HG02642 (cell line): ENCODE results near the gene GRAP2.
"Not testable (repeated sequence)": the region's sequence is repeated elsewhere in the genome, so short reads cannot be mapped to it uniquely, and the experiment has no call there.

Experiments
- ATAC-seq: cut with Tn5 transposase; IDR thresholded peaks from one replicate; pipeline ENCODE4 v1.9.1; 2021; ENCODE audit warnings: mild to moderate bottlenecking; ENCODE audit not compliant: unreplicated experiment, poor library complexity

The GRAP2 gene

DNA sequence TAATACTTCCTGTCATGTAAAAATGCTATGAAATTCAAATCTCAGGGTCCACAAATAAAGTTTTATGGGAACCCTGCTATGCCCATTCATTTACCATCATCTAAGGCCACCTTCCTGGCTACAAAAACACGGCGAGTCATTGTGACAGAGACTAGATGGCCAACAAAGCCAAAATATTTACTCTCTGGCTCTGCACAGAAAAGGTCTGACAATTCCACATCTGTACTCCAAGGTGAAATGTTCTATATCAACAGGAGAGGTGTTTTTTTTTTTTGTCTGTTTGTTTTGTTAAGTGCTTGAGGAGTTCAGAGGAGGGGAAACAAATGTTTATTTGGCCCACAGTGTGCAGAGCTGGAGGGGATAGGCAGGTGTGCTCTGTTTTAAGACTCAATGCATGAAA is 40.7 kb downstream of the GRAP2 start:
- ATAC-seq = no peak

- ATAC-seq = no peak
These were observed 41.8 kb downstream of the GRAP2 start for GRCh38 chr22:39942439-39943230.

GRCh38 chr22:39943337-39943736 is 42.5 kb downstream of the GRAP2 start:
- no peak for ATAC-seq

DNA sequence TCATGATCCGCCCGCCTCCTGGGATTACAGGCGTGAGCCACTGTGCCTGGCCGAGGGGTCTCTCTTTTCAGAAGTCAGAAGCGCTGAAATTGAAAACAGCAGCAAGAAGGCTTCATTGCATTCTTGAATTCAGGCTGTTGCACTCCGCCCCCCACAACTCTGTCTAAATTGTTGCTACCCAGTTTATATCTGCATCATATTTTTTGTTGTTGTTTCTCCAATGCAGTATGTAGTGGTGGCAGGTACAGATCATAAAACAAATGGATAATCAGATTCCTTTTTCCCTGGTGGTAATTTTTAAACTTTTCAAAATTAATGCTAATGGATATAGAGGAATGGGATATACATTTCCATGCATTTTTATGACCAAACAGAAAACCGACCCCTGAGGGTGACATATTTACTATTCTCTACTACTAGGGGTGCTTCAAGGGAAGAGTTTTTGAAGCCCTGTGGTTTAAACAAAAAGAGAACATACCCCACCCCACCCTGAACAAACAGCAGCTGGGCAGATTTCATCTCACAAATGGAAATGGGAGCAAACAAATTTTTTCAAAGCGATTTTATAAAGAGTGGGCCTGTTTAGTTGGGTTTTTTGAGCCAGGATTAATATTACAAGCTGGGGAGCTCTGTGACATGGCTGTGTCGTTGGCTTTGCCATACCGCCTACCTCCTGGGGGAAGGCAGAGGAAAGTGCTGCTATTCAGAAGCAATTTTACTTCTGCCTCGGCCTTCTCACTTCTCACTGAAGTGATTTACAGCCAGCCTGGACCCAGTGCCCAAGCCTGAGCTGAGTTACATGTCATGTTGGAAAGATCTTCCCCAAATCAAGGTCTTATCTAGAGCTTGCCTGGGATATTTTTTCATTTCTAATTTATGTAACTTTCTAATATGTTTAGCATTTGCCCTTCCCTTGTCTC is 43.3 kb downstream of the GRAP2 start:
- no peak for ATAC-seq

DNA sequence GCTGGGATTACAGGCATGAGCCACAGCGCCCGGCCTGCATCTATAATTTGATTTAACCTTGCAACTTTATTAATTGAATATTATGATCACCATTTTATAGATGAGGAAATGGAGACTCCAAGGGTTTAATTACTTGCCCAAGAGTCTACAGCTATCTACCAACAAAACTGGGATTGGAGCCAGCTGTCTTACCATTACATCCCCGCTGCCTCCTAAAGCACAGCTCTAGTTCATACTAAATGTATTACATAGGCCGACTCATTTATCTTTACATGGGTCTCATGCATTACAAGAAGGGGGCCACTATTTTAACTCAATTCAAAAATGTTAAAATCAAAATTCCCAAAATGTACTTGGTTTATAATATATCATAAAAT is 45.2 kb downstream of the GRAP2 start:
- no peak for ATAC-seq

- no peak for ATAC-seq
These were observed 45.8 kb downstream of the GRAP2 start for GRCh38 chr22:39946503-39947219.

GRCh38 chr22:39947220-39948216 is 46.6 kb downstream of the GRAP2 start:
- no peak for ATAC-seq

- no peak for ATAC-seq
These were observed 49.3 kb downstream of the GRAP2 start for GRCh38 chr22:39949964-39950737.

- not testable (repeated sequence) for ATAC-seq
These were observed 50.9 kb downstream of the GRAP2 start for GRCh38 chr22:39951603-39952293.

- no peak for ATAC-seq
These were observed 51.5 kb downstream of the GRAP2 start for GRCh38 chr22:39952347-39952746.

DNA sequence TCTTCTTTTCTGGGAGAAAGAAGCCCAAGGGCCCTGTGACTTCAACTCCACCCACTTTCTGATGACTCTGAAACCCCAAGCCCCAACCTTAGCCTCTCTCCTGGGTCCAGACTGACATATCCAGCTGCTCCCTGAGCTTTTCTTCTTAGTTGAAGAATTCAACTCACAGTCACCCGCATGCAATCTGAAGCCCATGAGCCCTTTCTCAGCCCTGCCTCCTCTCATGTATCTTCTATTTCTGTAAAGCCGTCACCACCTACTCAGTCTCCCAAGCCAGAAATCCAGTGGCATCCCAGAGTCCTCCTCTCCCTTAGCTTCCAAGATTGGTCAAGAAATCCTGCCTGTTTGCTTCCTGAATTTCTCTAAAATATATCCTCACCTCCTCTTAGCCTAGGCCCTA is 52.2 kb downstream of the GRAP2 start:
- no peak for ATAC-seq

DNA sequence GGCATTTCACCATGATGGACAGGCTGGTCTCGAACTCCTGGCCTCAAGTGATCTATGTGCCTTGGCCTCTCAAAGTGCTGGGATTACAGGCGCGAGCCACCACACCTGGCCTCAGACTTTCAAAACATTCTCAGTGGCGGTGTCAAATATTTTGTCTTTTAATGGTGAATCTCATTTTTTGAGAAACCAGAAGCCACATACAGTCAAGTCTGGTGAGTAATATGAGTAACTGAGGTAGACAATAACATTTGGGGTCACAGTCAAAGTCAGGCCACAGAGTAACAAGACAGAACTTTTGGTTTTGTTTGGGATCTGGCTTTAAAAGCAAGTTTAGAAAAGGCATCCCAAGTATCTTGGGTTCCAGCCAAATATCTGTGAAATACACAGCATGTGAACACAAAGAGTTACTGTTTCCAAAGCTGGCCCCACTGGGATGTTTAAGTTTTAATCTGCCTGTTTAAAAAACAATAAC is 53.7 kb downstream of the GRAP2 start:
- ATAC-seq = no peak

GRCh38 chr22:39955675-39956074 is 54.8 kb downstream of the GRAP2 start:
- no peak for ATAC-seq

DNA sequence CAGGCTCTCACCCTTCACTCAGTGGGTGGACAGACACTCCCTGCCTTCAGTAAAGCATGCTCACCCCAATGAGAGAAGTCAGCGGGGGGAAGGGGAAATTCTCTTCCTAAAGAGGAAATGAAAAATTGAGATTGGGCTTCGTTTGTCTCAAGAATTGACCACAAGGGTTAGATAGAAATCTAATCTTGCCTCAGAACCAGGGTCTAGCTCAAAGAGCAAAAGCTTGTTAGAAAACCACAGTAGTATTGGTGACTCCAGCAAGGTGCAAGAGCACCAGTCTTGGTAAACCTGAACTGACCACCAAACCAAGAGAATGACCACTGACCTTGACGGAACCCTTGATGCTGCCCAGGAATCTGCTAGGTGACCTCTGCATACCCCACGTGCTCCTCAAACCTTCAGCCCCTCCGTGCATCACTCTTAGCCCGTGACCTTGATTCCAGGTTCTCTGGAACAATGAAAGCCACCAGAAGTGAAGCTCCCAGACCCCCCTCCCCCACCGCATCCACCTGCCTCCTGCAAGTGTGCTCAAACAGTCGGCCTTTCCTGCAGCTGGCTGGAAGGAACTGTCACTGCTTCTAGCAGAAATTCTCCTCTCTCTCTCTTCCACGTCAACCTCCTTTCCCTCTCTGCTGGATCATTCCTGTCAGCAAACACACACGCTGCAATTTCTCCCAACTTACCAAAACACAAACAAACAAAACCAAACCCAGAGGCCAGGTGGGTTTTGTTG is 56.2 kb downstream of the GRAP2 start:
- no peak for ATAC-seq

DNA sequence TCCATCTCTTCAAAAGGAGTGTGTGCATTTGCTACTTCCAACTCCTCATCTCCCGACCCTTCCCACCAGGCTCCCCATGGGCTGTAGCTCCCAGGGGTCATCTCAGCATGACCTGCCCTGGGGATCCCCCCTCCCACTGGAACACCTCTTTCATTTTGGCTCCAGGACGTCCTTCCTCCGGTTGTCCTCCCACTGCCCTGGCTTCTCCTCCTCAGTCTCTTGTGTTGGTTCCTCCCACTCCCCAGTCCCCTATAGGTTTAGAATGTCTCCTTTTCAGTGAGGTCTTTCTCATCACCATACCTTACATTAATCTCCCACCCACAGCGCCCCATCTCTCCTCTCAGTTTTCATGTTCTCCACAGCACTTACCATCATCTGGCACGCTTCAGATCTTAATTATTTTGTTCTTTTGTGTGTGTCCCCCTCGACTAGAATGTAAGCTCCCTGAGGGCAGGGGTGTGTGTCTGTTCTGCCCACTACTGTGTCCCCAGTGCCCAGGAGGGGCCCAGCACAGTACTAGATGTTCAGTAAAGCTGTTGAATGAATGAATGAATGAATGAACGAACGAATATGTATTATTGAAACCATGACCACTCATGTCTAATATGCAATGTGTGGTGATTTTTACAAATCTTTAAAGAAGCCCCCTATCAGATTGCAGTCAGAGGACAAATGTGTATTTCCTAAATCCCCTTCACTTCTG is 57.3 kb downstream of the GRAP2 start:
- no peak for ATAC-seq

- no peak for ATAC-seq
These were observed 58.2 kb downstream of the GRAP2 start for GRCh38 chr22:39958949-39959639.
